ENCODE data around the gene TOMM20. TPM values are rescaled to one million over a fixed set of nuclear protein-coding genes. Genes with fewer than 3 reads are reported as not detected.

The TOMM20 gene
- total RNA-seq (2021) (180 to 184 TPM (median 182 TPM) in 3 replicates), Bru-seq, nascent RNA (percentile 97 among the genes with signal in this experiment)
- long read RNA-seq, experiment 1, transcript TOMM20-201 (5 exons, 3,387 nt) = major isoform, 471 of 557 reads
- long read RNA-seq, experiment 1, partial matches to known transcripts = 13 of 557 reads
- long read RNA-seq, experiment 1, other reads (novel, unspliced or antisense) = 69 of 557 reads
- long read RNA-seq, experiment 2, transcript TOMM20-201 (5 exons, 3,387 nt) = major isoform, 311 of 533 reads
- long read RNA-seq, experiment 2, transcript TOMM20-203 (4 exons, 365 nt) = minor isoform, 5 of 533 reads
- long read RNA-seq, experiment 2, partial matches to known transcripts = 15 of 533 reads
- long read RNA-seq, experiment 2, other reads (novel, unspliced or antisense) = 201 of 533 reads
- long read RNA-seq, experiment 3, transcript TOMM20-201 (5 exons, 3,387 nt) = major isoform, 308 of 401 reads
- long read RNA-seq, experiment 3, partial matches to known transcripts = 0 of 401 reads
- long read RNA-seq, experiment 3, other reads (novel, unspliced or antisense) = 93 of 401 reads

- ATAC-seq (peak; percentile 93), DNase-seq (ENCODE audit: low spot score) (peak; percentile 94)
- POLR2A ChIA-PET = interaction anchor here (0.9 to 1.3 kb wide), 3 partner anchors 32 to 376 kb away, joined by 4 to 7 read pairs (median 5); partner anchors contain the start of genes ARID4B, B3GALNT2, GGPS1 and RBM34
- Mint-ChIP-seq H3K9me3 (no peaks in the 10 kb centered on the region), H3K27me3 (ENCODE audit: low read depth) (no peaks in the 10 kb centered on the region), H3K4me1 (peaks cover 38% of the 10 kb centered on the region), H3K27ac (peak within 1 kb of the TSS; percentile 98), H3K4me3 (peak within 1 kb of the TSS; percentile 99), H3K36me3 (peaks cover 45% of the 10 kb centered on the region)
- CTCF ChIA-PET = interaction anchor here (1.0 to 1.2 kb wide), 2 partner anchors 27 to 32 kb away, joined by 3 read pairs; partner anchors contain the start of gene RBM34
- TF ChIP-seq USF2 (CRISPR knock-in tag; IDR thresholded peaks at IDR 0.05) (peak; percentile 95), ATF1 (CRISPR knock-in tag; IDR thresholded peaks at IDR 0.05) (no peak), TEAD1 (CRISPR knock-in tag; IDR thresholded peaks at IDR 0.05) (peak; percentile 77; the same call in 1 of the 2 replicates), CBFB (CRISPR knock-in tag; IDR thresholded peaks at IDR 0.05; ENCODE audit: low read depth) (no peak), ZNF425 (CRISPR knock-in tag; conservative IDR thresholded peaks at IDR 0.05) (no peak), CREM (CRISPR knock-in tag; IDR thresholded peaks at IDR 0.05) (peak; percentile 86), KAT7 (CRISPR knock-in tag; IDR thresholded peaks at IDR 0.05; ENCODE audit: borderline replicate concordance) (no peak), HMGXB4 (CRISPR knock-in tag; IDR thresholded peaks at IDR 0.05) (peak; percentile 95), SP1 (CRISPR knock-in tag; conservative IDR thresholded peaks at IDR 0.05) (peak; percentile 69), MXD4 (CRISPR knock-in tag; IDR thresholded peaks at IDR 0.05; ENCODE audit: borderline replicate concordance) (no peak), E2F4 (CRISPR knock-in tag; IDR thresholded peaks at IDR 0.05; ENCODE audit: borderline replicate concordance, low read depth) (0 out of 2 replicates have a peak, but pooled peaks have one; percentile 17), RORB (CRISPR knock-in tag; IDR thresholded peaks at IDR 0.05) (no peak), FOXJ3 (CRISPR knock-in tag; IDR thresholded peaks at IDR 0.05; ENCODE audit: borderline replicate concordance) (no peak), ERG (CRISPR knock-in tag; IDR thresholded peaks at IDR 0.05) (no peak), JAZF1 (CRISPR knock-in tag; IDR thresholded peaks at IDR 0.05) (no peak), CREB1 (CRISPR knock-in tag; IDR thresholded peaks at IDR 0.05) (0 out of 2 replicates have a peak, but pooled peaks have one; percentile 66), FOXP4 (CRISPR knock-in tag; IDR thresholded peaks at IDR 0.05) (peak; percentile 39; the same call in 1 of the 2 replicates), JUN (CRISPR knock-in tag; IDR thresholded peaks at IDR 0.05) (0 out of 2 replicates have a peak, but pooled peaks have one; percentile 36), NR2C2 (CRISPR knock-in tag; IDR thresholded peaks at IDR 0.05) (no peak), FOXK1 (CRISPR knock-in tag; IDR thresholded peaks at IDR 0.05) (peak; percentile 88), ATF6 (CRISPR knock-in tag; IDR thresholded peaks at IDR 0.05) (no peak), TEAD4 (CRISPR knock-in tag; IDR thresholded peaks at IDR 0.05) (0 out of 2 replicates have a peak, but pooled peaks have one; percentile 53), NFE2L1 (CRISPR knock-in tag; IDR thresholded peaks at IDR 0.05) (peak; percentile 39; the same call in 1 of the 2 replicates)
Observed at GRCh38 chr1:235128456-235129328, at the start of gene TOMM20. Gene TOMM20, minus strand, starts transcription at chr1:235128837. Its CDS starts 122 bp downstream, at chr1:235128715.
